ENCODE results near the gene EPS15.
"Not testable (repeated sequence)": the region's sequence is repeated elsewhere in the genome, so short reads cannot be mapped to it uniquely, and the experiment has no call there.

The EPS15 gene

GRCh38 chr1:51336711-51337110 is 182.4 kb downstream of the EPS15 start:
- no peak for DNase-seq (ENCODE audit: low read depth in 2 of 2)

- no peak for DNase-seq (ENCODE audit: low read depth in 2 of 2)
Observed at GRCh38 chr1:51336004-51336403, 183.1 kb downstream of the EPS15 start.

DNA sequence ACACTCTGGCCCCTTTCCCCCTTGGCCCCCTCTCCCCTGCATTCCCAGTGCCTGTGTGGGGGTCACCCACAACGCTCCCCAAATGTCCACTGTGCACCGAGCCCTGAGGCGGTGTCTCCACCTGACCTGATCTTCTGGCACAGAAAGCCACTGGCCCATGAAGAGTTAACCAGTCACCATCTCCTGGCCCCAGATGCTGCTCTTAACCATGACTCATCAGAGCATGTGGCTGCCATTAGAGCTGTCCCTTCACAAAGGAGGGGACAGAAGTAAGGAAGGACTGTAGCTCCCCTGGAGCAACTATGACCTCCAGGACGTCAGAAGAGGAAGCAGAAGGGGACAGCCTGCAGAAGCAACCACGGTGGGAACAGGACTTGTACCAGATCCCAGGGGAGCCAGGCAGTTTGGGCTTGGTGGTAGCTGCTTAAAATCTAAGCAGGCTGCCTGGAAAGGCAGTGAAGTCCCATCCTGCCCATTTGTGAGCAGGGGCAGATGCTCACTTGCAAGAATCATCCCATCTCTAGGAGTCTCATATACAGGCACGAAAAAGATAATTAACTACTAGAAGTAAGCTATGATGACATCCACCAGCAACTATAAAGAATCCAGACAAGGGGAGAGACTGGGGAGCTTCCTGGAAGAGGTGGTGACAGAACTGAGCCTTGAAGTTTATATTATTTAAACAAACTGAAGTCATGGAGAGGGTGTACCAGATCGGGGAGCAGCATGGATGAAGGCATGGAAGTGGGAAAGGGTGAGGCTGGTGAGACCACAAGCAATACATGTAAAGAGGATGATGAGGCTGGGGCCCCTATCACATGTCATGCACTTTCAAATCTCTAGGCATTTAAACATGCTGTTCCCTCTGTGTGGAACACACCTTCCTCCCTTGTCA is 187.6 kb downstream of the EPS15 start:
- no peak for DNase-seq (ENCODE audit: low read depth in 2 of 2)

DNA sequence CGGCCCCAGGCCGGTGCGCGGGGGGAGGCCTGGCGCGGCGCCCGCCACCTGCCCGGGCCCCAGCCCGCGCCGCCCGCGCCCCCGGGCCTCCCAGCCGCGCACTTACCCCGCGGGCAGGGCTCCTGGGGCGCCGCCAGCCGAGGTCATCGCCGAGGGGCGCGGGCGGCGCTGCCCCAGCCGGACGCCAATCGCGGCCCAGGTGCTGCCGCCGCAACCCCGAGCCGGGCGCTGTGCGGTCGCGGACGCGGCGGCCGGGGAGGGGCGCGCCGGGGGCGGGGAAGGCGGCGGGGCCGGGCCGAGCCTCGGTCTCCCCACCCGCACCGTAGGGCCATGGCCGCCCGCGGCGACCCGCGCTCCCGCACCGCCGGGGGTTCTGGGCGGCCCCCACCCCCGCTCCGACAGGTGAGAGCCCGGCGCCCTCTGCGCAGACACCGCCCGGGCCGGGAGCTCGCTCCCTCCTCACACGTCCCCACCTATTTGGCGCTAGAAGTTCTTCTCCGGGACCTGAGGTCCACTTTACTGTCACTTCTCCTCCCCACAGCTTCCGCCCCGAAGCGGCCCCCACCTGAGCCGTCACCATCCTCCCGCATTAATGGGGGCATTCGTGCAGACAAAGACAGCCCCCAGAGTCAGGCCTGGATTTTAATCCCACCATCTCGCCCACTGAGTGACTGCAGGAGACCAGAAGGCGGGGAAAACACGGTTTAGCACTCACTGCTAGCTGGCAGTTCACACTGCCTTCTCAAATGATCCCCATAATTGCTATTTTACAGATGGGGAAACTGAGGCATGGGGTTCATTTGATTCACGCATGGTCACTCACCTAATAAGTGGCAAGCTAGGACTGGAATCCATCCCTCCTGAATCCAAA is 188.5 kb downstream of the EPS15 start, which contains the start of gene TTC39A:
Gene TTC39A, minus strand, starts transcription at position 232 of the 871 bp plus-strand sequence. Its CDS starts 85 bp downstream, at position 147.
- no peak for DNase-seq (ENCODE audit: low read depth in 2 of 2)

GRCh38 chr1:51329443-51330325 is 189.4 kb downstream of the EPS15 start:
- DNase-seq (ENCODE audit: low read depth in 2 of 2): no peak

DNA sequence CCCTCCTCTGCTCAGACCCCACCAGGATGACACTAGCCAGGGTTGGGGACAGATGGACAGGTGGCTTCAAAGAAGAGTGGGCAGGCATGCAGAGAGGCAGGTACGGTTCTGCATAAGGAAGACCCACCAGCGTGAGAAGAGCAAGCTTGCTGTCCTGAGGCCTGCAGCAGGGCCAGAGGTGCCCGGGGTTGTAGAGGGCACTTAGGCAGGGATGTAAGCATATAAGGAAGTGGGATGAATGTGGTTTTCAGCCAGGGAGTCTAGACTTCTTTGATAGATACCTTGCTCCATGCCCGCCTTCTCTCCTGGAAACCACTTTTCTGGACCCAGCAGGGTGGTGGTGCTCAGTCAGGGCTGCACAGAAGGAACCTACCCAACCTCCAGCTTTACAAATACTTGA is 190.1 kb downstream of the EPS15 start:
- DNase-seq (ENCODE audit: low read depth in 2 of 2): no peak

DNA sequence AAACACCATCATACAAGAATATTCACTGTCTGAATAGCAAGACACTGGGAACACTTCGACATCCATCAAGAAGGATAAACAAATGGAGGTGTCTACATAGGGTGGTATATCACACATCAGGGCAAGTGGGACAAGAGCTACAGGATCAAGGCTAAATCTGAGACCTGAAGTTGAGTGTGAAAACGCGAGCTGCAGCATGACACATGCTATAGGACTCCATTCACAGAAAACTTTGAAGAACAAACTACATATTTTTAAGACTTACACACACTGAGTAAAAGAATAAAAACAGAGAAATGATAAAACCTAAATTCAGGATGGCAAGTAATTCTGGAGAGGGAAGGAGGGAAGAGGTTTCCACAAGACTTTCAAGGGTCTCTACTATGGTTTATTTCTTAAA is 190.8 kb downstream of the EPS15 start:
- DNase-seq (ENCODE audit: low read depth in 2 of 2): no peak

DNA sequence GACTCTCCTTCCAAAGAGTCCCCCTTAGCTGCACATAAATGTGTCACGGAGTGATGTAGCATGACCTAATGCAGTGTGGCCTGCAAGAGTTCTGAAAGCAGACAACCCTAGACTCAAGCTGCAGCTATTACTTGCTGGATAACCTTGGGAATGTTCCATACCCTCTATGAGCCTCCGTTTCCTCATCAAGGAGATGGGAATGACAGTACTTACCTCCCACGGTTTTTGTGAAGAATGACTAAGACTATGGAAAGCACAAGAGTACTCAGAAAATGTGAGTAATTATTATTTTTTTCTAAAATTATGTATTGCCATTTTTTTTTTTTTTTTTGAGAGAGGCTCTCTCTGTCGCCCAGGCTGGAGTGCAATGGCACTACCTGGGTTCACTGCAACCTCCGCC is 191.7 kb downstream of the EPS15 start:
- no peak for DNase-seq (ENCODE audit: low read depth in 2 of 2)

DNA sequence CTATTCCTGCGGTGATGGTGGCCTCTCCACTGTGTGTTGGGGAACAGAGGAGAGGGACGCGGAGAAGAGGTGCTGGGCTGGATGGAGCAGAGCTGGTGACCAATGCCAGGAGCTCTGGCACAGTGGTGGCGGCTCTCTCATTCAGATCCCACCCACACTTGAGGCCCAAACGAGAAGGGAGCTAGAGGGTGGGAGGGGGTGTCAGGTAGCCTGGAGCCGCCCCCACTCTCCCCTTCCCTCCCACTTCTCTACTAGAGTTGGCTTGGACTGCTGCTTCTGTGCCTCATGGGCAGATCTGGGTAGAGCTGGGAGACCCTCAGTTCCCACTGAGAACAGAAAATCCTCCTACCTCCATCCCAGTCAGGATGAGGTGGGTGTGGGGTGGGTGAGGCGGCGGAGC is 192.2 kb downstream of the EPS15 start:
- no peak for DNase-seq (ENCODE audit: low read depth in 2 of 2)

GRCh38 chr1:51325878-51326755 is 192.9 kb downstream of the EPS15 start:
- no peak for DNase-seq (ENCODE audit: low read depth in 2 of 2)

- DNase-seq (ENCODE audit: low read depth in 2 of 2): no peak
Observed at GRCh38 chr1:51325391-51325790, 193.7 kb downstream of the EPS15 start.

- not testable (repeated sequence) for DNase-seq (ENCODE audit: low read depth in 2 of 2)
Observed at GRCh38 chr1:51325011-51325385, 194.1 kb downstream of the EPS15 start.

DNA sequence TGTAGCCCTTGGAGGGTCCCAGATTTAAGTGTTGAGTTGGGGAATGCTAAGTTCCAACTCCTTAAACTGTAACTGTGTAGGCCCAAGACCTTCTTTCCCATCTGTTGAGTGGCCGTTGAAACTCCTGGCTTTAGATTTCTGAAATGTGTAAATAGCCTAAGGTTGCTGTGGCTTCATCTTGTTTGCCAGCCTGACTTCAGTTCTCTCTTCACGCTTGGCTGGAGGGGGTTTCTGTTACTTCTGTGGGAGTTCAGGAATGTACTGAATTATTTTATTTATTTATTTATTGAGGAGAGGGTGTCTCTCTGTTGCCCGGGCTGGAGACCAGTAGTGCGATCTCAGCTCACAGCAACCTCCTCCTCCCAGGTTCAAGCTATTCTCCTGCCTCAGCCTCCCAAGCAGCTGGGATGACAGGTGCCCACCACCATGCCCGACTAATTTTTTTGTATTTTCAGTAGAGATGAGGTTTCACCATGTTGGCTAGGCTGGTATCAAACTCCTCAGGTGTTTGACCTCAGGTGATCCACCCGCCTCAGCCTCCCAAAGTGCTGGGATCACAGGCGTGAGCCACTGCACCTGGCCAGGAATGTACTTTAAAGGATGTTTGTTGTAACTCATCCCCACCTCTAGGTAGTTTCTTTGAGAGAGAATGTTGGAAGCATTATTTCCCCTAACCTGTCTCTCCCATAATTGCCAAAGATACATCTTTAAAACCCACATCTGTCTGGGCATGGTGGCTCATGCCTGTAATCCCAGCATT is 194.6 kb downstream of the EPS15 start:
- no peak for DNase-seq (ENCODE audit: low read depth in 2 of 2)

GRCh38 chr1:51323778-51324177 is 195.3 kb downstream of the EPS15 start:
- no peak for DNase-seq (ENCODE audit: low read depth in 2 of 2)

- DNase-seq (ENCODE audit: low read depth in 2 of 2): no peak
Observed at GRCh38 chr1:51322417-51323101, 196.5 kb downstream of the EPS15 start.

DNA sequence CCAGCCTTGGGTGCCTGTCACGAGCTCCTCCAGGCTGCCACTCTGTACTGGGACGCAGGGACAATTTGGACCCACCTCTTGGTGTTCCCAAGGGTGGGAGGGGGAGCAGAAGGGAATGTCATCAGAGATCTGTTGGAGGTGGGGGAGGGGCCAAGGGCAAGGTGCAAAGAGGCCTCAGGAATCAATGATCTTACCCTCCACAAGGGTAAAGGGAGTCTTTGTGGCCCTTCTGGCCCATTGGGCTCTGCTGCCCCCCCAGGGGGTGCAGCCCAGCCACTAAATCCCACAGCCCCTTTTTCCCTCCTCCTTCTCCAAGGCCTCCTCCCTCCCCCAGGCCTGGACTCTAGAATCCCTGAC is 197.2 kb downstream of the EPS15 start:
- DNase-seq (ENCODE audit: low read depth in 2 of 2): no peak

- DNase-seq (ENCODE audit: low read depth in 2 of 2): no peak
Observed at GRCh38 chr1:51320967-51321923, 197.8 kb downstream of the EPS15 start.

DNA sequence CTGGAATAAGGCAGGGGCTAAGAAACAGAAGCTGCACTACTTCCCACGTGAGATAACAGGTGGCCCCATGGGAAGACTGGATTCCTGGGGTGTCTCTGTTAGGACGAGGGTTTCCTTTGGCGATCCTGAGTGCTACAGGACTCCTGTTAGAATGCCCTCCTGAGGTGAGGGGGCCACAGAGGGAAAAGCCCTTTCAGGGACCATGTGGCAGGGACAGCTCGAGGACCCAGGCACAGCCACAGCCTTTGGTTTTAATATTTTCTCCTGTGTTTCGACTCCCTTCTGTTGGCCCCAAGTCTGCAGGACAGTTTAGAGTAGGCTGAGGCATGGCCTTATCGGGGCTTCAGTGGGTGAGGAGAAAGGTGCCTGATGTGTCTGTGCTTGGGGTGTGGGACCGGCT is 201.3 kb downstream of the EPS15 start:
- DNase-seq (ENCODE audit: low read depth in 2 of 2): no peak

DNA sequence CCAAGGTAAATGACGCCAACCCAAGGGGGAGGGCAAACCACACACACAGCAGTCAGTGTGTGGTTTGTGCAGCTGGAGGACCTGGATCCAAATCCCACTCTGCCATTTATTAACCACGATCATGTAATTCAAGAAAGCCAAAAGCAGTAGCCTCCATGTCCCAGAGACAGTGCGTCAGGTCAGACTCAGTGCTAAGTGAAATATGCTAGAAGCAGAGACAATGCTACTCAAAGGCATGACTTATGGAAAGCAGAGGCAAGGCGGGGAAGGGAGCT is 202.3 kb downstream of the EPS15 start:
- DNase-seq (ENCODE audit: low read depth in 2 of 2): no peak

Measured in stimulated activated CD4-positive, alpha-beta T cell treated with anti-CD3 and anti-CD28 coated beads, Interleukin-1b, Interleukin-23, amount 100 ng/mL, for 4 hours (primary cell).